Pericardium fibroblast (primary cell): Measurements from ENCODE around the gene UBR2. TPM values are rescaled to one million over a fixed set of nuclear protein-coding genes. Genes with fewer than 3 reads are reported as not detected.

Source experiments
- total RNA-seq: library from RNA; depleted of rRNA; stranded (reverse); fragments of >200 nt; gene quantifications from 2 replicates; pipeline ENCODE4 v1.2.3, GENCODE V29; 2015

UBR2 gene
- total RNA-seq = 13.7 and 14.6 TPM in 2 replicates

DNA sequence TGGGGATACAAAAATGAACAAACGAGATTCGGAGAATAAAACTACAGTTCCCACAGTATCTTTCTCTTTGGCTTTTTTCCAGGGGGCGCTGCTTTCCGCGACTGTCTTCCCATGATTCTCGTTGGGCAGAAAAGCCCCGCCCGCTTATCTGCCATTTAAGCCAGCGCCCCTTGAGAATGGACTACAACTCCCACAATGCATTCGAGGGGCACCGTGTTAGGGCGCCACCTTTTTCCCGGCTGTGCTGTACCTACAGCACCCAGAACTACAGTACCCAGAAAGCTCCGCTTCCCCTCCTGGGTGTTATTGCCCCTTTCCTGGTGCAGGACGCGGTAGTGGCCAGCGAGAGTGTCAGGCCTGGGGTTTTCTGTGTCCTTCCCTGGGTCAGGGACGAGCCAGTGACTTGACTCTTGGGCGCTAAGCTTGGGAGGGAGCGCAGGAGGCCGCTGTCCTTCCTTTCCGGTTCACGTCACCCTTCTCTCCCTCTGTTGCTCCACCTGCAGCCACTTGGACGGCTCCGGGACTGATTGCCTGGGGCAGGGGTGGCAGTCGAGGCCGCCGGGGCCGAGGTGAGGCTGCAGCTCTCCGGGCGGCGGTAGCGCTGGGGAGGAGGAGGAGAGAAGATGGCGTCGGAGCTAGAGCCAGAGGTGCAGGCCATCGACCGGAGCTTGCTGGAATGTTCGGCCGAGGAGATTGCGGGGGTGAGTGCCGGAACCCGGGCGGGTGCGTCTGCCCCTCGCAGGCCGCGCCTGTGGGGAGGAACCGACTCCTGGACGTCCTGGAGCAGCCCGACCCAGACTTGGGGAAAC, at the start of gene UBR2:
UBR2 (plus strand) TSS at position 333 of the 809 bp plus-strand sequence; CDS start at position 624, 291 bp downstream.

GRCh38 chr6:42722497-42722896, 158.7 kb downstream of the UBR2 start, which contains the start of gene PRPH2:
Gene PRPH2 (minus strand): TSS chr6:42722597. CDS start chr6:42722334, 263 bp downstream.

Other genes with a start within 250 kb of the UBR2 start
- 2.8 and 3.6 TPM in 2 replicates for gene TRERF1, start 112.1 kb upstream of the UBR2 start, total RNA-seq
- gene PRPH2, start 158.6 kb downstream of the UBR2 start, total RNA-seq = 3.0 and 3.1 TPM in 2 replicates
- gene TBCC, start 182.1 kb downstream of the UBR2 start, total RNA-seq = 38.2 and 46.8 TPM in 2 replicates
- 4.7 and 6.0 TPM in 2 replicates for gene BICRAL, start 218.0 kb downstream of the UBR2 start, total RNA-seq